Neural crest cell (in vitro differentiated cells): ENCODE results near the gene STARD3NL. TPM values are rescaled to one million over a fixed set of nuclear protein-coding genes. Genes with fewer than 3 reads are reported as not detected.
"Not testable (repeated sequence)": the region's sequence is repeated elsewhere in the genome, so short reads cannot be mapped to it uniquely, and the experiment has no call there.

ENCODE experiments used
- DNase-seq: peaks from one replicate; pipeline ENCODE4 v3.0.0; 2021; ENCODE audit warnings: low read depth, mixed read lengths, low spot score
- H3K27ac Mint-ChIP-seq: one replicate; pipeline ENCODE4 v1.8.0; 2021; ENCODE audit warnings: mild to moderate bottlenecking, mixed read lengths; ENCODE audit not compliant: unreplicated experiment
- H3K27me3 Mint-ChIP-seq: 2 replicates; pipeline ENCODE4 v1.8.0; 2021; ENCODE audit warnings: low read depth, mild to moderate bottlenecking, mixed read lengths
- H3K36me3 Mint-ChIP-seq: 2 replicates; pipeline ENCODE4 v1.8.0; 2021; ENCODE audit warnings: low read depth, mild to moderate bottlenecking, mixed read lengths
- H3K4me1 Mint-ChIP-seq: 2 replicates; pipeline ENCODE4 v1.8.0; 2021; ENCODE audit warnings: mixed read lengths
- H3K4me3 Mint-ChIP-seq: one replicate; pipeline ENCODE4 v1.8.0; 2021; ENCODE audit warnings: mild to moderate bottlenecking, mixed read lengths
- H3K9me3 Mint-ChIP-seq: 2 replicates; pipeline ENCODE4 v1.8.0; 2021; ENCODE audit warnings: mixed read lengths
- total RNA-seq: library from RNA; stranded (reverse); gene quantifications from 2 replicates; pipeline ENCODE4 v1.2.1, GENCODE V29; 2021
- TF ChIP-seq, protein P1 (sequence below): fragments of 200-600 bp; sonication (generic); conservative IDR thresholded peaks from 2 replicates; pipeline ENCODE4 v1.5.0; 2021; ENCODE audit warnings: antibody characterized with exemption, mild to moderate bottlenecking

The STARD3NL gene
- total RNA-seq, 1 donor from 2014 or later: 62.4 TPM

DNA sequence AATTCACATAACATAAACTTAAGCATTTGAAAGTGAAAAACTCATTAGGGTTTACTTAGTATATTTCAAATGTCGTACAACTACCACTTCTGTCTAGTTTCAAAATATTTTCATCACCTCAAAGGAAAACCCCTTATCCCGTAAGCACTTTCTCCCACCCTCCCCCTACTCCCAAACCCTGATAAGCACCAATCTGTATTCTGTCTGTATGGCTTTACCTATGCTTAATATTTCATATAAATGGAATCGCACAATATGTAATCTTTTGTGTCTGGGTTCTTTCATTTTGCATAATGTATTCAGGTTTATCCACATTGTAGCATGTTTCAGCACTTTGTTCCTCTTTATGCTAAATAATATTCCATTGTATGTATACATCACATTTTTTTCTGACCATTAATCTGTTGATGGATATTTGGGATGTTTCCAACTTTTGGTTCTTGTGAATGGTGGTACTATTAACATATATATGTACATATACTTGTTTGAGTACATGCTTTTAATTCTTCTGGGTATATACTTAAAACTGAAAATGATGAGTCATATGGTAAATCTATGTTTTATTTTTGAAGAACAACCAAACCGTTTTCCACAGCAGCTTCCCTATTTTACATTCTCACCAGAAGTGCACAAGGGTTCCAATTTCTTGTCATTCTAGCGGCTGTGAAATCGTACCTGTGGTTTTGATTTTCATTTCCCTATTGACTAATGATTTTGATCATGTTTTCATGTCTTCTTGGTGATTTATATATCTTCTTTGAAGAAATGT, 6.2 kb upstream of the STARD3NL start:
- Mint-ChIP-seq H3K27me3 (peaks cover 41% of the 10 kb centered on the region), H3K4me1 (no peaks in the 10 kb centered on the region), H3K27ac (no peak overlapping the region), H3K36me3 (no peaks in the 10 kb centered on the region), H3K4me3 (no peak overlapping the region), H3K9me3 (peaks cover 4% of the 10 kb centered on the region)
- TF ChIP-seq, protein P1, sequence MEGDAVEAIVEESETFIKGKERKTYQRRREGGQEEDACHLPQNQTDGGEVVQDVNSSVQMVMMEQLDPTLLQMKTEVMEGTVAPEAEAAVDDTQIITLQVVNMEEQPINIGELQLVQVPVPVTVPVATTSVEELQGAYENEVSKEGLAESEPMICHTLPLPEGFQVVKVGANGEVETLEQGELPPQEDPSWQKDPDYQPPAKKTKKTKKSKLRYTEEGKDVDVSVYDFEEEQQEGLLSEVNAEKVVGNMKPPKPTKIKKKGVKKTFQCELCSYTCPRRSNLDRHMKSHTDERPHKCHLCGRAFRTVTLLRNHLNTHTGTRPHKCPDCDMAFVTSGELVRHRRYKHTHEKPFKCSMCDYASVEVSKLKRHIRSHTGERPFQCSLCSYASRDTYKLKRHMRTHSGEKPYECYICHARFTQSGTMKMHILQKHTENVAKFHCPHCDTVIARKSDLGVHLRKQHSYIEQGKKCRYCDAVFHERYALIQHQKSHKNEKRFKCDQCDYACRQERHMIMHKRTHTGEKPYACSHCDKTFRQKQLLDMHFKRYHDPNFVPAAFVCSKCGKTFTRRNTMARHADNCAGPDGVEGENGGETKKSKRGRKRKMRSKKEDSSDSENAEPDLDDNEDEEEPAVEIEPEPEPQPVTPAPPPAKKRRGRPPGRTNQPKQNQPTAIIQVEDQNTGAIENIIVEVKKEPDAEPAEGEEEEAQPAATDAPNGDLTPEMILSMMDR: no peak
- no peak for DNase-seq

DNA sequence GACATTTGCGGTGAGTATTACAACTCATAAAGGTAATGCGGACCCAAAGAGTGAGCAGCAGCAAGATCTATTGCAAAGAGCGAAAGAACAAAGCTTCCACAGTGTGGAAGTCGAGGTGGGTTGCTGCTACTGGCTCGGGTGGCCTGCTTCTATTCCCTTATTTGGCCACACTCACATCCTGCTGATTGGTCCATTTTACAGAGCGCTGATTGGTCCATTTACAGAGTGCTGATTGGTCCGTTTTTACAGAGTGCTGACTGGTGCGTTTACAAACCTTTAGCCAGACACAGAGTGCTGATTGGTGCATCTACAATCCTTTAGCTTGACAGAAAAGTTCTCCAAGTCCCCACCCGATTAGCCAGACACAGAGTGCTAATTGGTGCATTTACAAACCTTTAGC, 2.5 kb upstream of the STARD3NL start:
- not testable (repeated sequence) for H3K9me3 Mint-ChIP-seq

DNA sequence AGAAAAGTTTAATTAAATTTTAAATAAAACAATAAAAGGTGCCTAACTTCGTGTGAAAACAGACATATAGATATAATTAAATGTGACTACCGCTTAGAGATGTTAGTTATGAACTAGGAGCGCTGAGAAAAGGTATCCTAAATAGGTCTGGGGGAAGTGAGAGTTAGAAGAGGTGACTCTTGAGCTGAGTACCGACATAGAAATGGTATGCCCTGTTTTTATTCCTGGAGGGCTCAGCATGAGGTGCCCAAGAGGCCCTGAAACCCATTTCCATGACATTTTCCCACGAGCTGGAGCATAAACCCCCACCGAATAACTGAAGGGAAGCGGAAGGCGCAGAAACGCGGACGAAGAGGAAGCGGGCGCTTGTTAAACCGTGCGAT, 433 bp upstream of the STARD3NL start:
- no peak for DNase-seq
- Mint-ChIP-seq H3K4me3 (peak overlapping the region; percentile 91), H3K27me3 (peaks cover 8% of the 10 kb centered on the region), H3K36me3 (no peaks in the 10 kb centered on the region), H3K27ac (peak overlapping the region; percentile 98), H3K4me1 (peaks cover 33% of the 10 kb centered on the region), H3K9me3 (peaks cover 4% of the 10 kb centered on the region)
- TF ChIP-seq, protein P1: no peak

More for the DNA sequence above, 2.5 kb upstream of the STARD3NL start:
- peaks cover 27% of the 10 kb centered on the region for H3K4me1 Mint-ChIP-seq
- DNase-seq, H3K4me3 Mint-ChIP-seq, H3K27ac Mint-ChIP-seq, H3K36me3 Mint-ChIP-seq: not testable (repeated sequence)
- peaks cover 16% of the 10 kb centered on the region for H3K27me3 Mint-ChIP-seq

DNA sequence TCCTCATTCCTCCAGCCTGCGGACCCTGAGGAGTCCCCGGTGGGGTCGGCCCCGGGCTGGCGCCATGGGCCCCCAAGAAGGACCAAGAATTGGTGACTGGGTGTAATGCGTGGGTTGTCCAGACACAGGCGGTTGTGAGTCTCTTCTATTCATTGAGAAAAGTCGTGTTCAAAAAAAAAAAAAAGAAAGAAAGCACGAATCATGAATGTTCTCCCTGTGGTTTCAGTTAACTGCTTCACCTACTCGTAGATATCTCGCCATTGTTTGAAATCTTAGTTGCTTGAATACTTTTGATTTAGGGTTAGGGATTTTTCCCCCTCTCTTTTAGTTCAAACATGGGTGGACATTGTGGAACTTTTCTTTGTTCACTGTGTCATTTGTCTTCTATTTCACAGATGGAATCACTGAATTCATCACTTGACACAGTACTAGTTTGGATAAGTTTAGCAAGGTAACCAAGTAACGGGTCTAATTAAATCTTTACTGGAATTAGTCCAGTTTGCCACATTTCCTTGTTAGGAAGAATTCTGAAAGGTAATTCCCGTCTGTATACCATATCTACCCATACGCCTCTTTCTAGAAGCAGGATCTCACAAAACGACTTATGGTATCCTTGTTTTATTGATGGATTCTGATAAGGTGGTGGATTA, 775 bp downstream of the STARD3NL start:
- Mint-ChIP-seq H3K27ac (peak overlapping the region; percentile 90), H3K4me1 (peaks cover 37% of the 10 kb centered on the region), H3K27me3 (peaks cover 6% of the 10 kb centered on the region), H3K4me3 (peak overlapping the region; percentile 91), H3K36me3 (peaks cover under 1% of the 10 kb centered on the region), H3K9me3 (peaks cover 2% of the 10 kb centered on the region)
- TF ChIP-seq, protein P1: peak; percentile 40
- DNase-seq: no peak

DNA sequence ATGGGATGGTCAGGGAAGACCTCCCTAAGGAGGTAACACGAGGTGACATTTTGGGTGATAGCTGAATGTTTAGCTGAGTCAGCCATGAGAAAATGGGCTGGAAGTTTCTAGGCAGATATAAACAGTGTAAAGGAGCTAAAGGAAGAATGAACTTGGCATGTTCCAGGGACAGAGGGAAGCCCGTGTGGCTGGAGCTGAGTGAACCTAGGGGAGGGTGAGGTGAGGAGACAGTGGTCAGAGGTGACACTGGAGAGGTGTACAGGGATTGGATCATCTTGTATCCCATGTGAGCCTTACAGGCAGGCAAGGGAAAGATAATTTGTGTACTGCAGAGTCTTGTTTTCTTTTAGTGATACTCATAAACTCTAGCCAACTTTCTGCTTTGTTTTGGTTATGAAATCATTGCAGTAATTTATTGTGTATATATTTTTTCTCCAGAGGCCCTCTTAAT, 1.8 kb downstream of the STARD3NL start:
- no peak for DNase-seq
- H3K36me3 Mint-ChIP-seq: peaks cover 6% of the 10 kb centered on the region
- H3K4me1 Mint-ChIP-seq: peaks cover 37% of the 10 kb centered on the region
- H3K27ac Mint-ChIP-seq: peak overlapping the region; percentile 60
- TF ChIP-seq, protein P1: no peak
- H3K9me3 Mint-ChIP-seq: peaks cover 4% of the 10 kb centered on the region
- no peaks in the 10 kb centered on the region for H3K27me3 Mint-ChIP-seq
- H3K4me3 Mint-ChIP-seq: peak overlapping the region; percentile 91

DNA sequence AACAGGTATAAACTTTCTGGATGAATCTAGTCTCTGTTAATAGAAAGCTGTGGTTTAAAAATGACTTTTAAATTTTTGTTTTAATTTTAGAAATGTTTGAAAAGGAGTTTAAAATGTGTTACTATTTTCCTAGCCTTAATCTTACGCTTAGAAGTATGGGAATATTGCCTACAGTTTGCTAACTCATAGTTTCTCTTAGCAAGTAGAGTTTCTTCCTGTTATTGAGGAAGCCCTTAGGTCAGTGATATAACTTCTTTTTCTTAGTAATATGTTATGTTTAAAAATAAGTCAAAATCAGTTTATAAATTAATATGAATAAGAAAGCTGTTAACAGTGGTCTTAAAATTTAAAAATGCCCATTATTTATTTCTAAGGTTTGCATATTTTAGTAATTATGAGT, 3.1 kb downstream of the STARD3NL start:
- Mint-ChIP-seq H3K36me3 (peaks cover 11% of the 10 kb centered on the region), H3K27me3 (no peaks in the 10 kb centered on the region), H3K4me1 (peaks cover 44% of the 10 kb centered on the region), H3K27ac (no peak overlapping the region), H3K4me3 (no peak overlapping the region), H3K9me3 (peaks cover 4% of the 10 kb centered on the region)
- TF ChIP-seq, protein P1: no peak
- DNase-seq: no peak
